ENCODE measurements around the gene CCDC192. TPM values are rescaled to one million over a fixed set of nuclear protein-coding genes. Genes with fewer than 3 reads are reported as not detected.

Gene CCDC192
- polyA plus RNA-seq, 2 of the 4 experiments (the other 2 are of a cell fraction): not detected

GRCh38 chr5:127963233-127963632 is 260.0 kb downstream of the CCDC192 start:
- peaks cover 45% of the 10 kb centered on the region for H3K4me1 ChIP-seq
- no peak overlapping the region for H3K4me3 ChIP-seq
- H3K9me3 ChIP-seq: peaks cover 5% of the 10 kb centered on the region; the same call in 1 of the 3 replicates
- FAIRE-seq (no peak), ATAC-seq (no peak), DNase-seq (ENCODE audit: low read depth in 1 of 2, low spot score in 1 of 2) (no peak)
- ChIA-PET POLR2A (no interaction called here), CTCF (interaction anchor here (0.6 to 1.4 kb wide), 3 partner anchors 13 to 121 kb away, joined by 3 read pairs; no protein-coding TSS in a partner anchor)
- H3K4me2 ChIP-seq: no peak overlapping the region
- TF ChIP-seq PBX3 (IDR thresholded peaks at IDR 0.05) (no peak), KDM5A (IDR thresholded peaks at IDR 0.05) (no peak), JUNB (IDR thresholded peaks at IDR 0.05) (no peak), RFX5 (IDR thresholded peaks at IDR 0.05) (no peak), E2F6 (IDR thresholded peaks at IDR 0.05; ENCODE audit: borderline replicate concordance, low read depth) (no peak), CBX8 (IDR thresholded peaks at IDR 0.05) (no peak), ELK1 (IDR thresholded peaks at IDR 0.05; ENCODE audit: low read depth, low read length) (no peak), NFE2L2 (conservative IDR thresholded peaks at IDR 0.05; ENCODE audit: low read length) (no peak), HDAC2 (IDR thresholded peaks at IDR 0.05) (no peak), POLR2A (IDR thresholded peaks at IDR 0.05; ENCODE audit: low read length) (no peak), EHF (CRISPR knock-in tag; IDR thresholded peaks at IDR 0.05) (no peak), MAFK (IDR thresholded peaks at IDR 0.05; ENCODE audit: partially characterized antibody) (no peak), FOSL2 (IDR thresholded peaks at IDR 0.05) (no peak), FOSL2 (CRISPR knock-in tag; IDR thresholded peaks at IDR 0.05) (no peak), HMGXB4 (CRISPR knock-in tag; IDR thresholded peaks at IDR 0.05; ENCODE audit: borderline replicate concordance) (no peak)
- 91% methylated on average over 1 of the region's 1 CpG for WGBS (ENCODE audit: missing lambda C conversion rate)
- H3K27ac ChIP-seq: no peak overlapping the region

- no peak for ATAC-seq
- WGBS (ENCODE audit: missing lambda C conversion rate): 87% methylated on average over 3 of the region's 3 CpGs
- DNase-seq (ENCODE audit: low read depth in 1 of 2, low spot score in 1 of 2): no peak
- H3K27ac ChIP-seq: no peak overlapping the region
- ChIA-PET POLR2A (no interaction called here), CTCF (interaction anchor here (0.6 kb wide), 1 partner anchor 24 kb away, joined by 3 read pairs; no protein-coding TSS in a partner anchor)
- H3K4me3 ChIP-seq: no peak overlapping the region
- no peak overlapping the region for H3K4me2 ChIP-seq
- TF ChIP-seq SMC3 (IDR thresholded peaks at IDR 0.05) (no peak), CHD2 (IDR thresholded peaks at IDR 0.05; ENCODE audit: low read length, partially characterized antibody) (no peak), FOSL2 (IDR thresholded peaks at IDR 0.05) (no peak), FOSL2 (CRISPR knock-in tag; IDR thresholded peaks at IDR 0.05) (no peak), CEBPB (IDR thresholded peaks at IDR 0.05) (no peak), HDAC2 (IDR thresholded peaks at IDR 0.05) (no peak), PBX3 (IDR thresholded peaks at IDR 0.05) (no peak), HEYL (CRISPR knock-in tag; IDR thresholded peaks at IDR 0.05) (no peak), POLR2A (IDR thresholded peaks at IDR 0.05; ENCODE audit: low read length) (no peak), FOXS1 (CRISPR knock-in tag; IDR thresholded peaks at IDR 0.05) (no peak), EP300 (IDR thresholded peaks at IDR 0.05) (no peak), JUN (IDR thresholded peaks at IDR 0.05) (no peak)
- peaks cover 40% of the 10 kb centered on the region for H3K4me1 ChIP-seq
- FAIRE-seq: no peak
- H3K9me3 ChIP-seq: peaks cover 5% of the 10 kb centered on the region; the same call in 1 of the 3 replicates
Measured at GRCh38 chr5:127963931-127964330, 260.7 kb downstream of the CCDC192 start.
